Fibroblast of lung (primary cell): ENCODE results near the gene COLGALT1. TPM values are rescaled to one million over a fixed set of nuclear protein-coding genes. Genes with fewer than 3 reads are reported as not detected.

Source experiments
- DNase-seq, 2 donors: peaks; one replicate each; pipeline versions ENCODE4 v3.0.0 to v3.0.0-alpha.2; 2010; ENCODE audit warnings: low read depth in 2 of 2
- H2AFZ ChIP-seq: 2 replicates; pipeline ENCODE4 v1.5.1; 2012; ENCODE audit warnings: low read length, control low read depth, inconsistent platforms
- H3K27ac ChIP-seq: 2 replicates; pipeline ENCODE4 v1.5.1; 2011; ENCODE audit warnings: low read length, control low read depth; ENCODE audit not compliant: insufficient read depth
- H3K27me3 ChIP-seq: 2 replicates; pipeline ENCODE4 v1.5.1; 2011; ENCODE audit warnings: mild to moderate bottlenecking, low read length; ENCODE audit not compliant: control insufficient read depth, insufficient read depth
- H3K36me3 ChIP-seq: 2 replicates; pipeline ENCODE4 v1.5.1; 2011; ENCODE audit warnings: low read length; ENCODE audit not compliant: control insufficient read depth, insufficient read depth
- H3K4me1 ChIP-seq: 2 replicates; pipeline ENCODE4 v1.5.1; 2011; ENCODE audit warnings: low read length; ENCODE audit not compliant: control insufficient read depth, insufficient read depth; ENCODE audit errors: extremely low read depth
- H3K4me2 ChIP-seq: 2 replicates; pipeline ENCODE4 v1.5.1; 2011; ENCODE audit warnings: low read length, control low read depth; ENCODE audit not compliant: insufficient read depth; ENCODE audit errors: extremely low read depth
- H3K4me3 ChIP-seq, 4 experiments: fragments of 200-600 bp in 1 of 4; sonication (generic) in 1 of 4; replicated peaks in 1 of 4; 2 replicates each; pipeline ENCODE4 v1.5.1; 2011 to 2016; ENCODE audit warnings: low read length in 4 of 4, low read depth in 3 of 4, mild to moderate bottlenecking in 3 of 4, control low read depth in 2 of 4, inconsistent platforms in 1 of 4, mixed read lengths in 1 of 4; ENCODE audit not compliant: insufficient read depth in 1 of 4; ENCODE audit errors: control extremely low read depth in 1 of 4
- H3K79me2 ChIP-seq: 2 replicates; pipeline ENCODE4 v1.5.1; 2012; ENCODE audit warnings: mild to moderate bottlenecking, low read length, inconsistent platforms; ENCODE audit not compliant: control insufficient read depth, insufficient read depth
- H3K9ac ChIP-seq: 2 replicates; pipeline ENCODE4 v1.5.1; 2011; ENCODE audit warnings: mild to moderate bottlenecking, low read length, control low read depth; ENCODE audit not compliant: insufficient read depth
- H3K9me3 ChIP-seq: 2 replicates; pipeline ENCODE4 v1.5.1; 2012; ENCODE audit warnings: low read depth, low read length; ENCODE audit not compliant: control insufficient read depth, insufficient read depth
- H4K20me1 ChIP-seq: 2 replicates; pipeline ENCODE4 v1.5.1; 2011; ENCODE audit warnings: low read length; ENCODE audit not compliant: control insufficient read depth, insufficient read depth; ENCODE audit errors: extremely low read depth
- CTCF ChIP-seq, 2 donors: IDR thresholded peaks in 1 of 2; conservative IDR thresholded peaks in 1 of 2; 1 replicate in 1 of 2; 2 replicates in 1 of 2; pipeline ENCODE4 v1.5.1; 2011 to 2012; ENCODE audit warnings: low read length in 2 of 2, control low read depth in 1 of 2, inconsistent platforms in 1 of 2, low read depth in 1 of 2, mild to moderate bottlenecking in 1 of 2
- EZH2 ChIP-seq: IDR thresholded peaks from 2 replicates; pipeline ENCODE4 v1.5.1; 2012; ENCODE audit warnings: low read length, control low read depth, mild to moderate bottlenecking; ENCODE audit errors: missing control alignments
- polyA plus RNA-seq, 2 donors: library from polyadenylated mRNA; depleted of rRNA in 1 of 2; stranded (reverse) in 1 of 2; unstranded in 1 of 2; fragments of >200 nt; gene quantifications; 2 replicates each; pipeline ENCODE4 v1.2.1, GENCODE V29; 2011 to 2012; ENCODE audit warnings: missing spikeins in 1 of 2
- total RNA-seq: library from RNA; depleted of rRNA; stranded (reverse); fragments of >200 nt; gene quantifications from 2 replicates; pipeline ENCODE4 v1.2.1, GENCODE V29; 2014

COLGALT1 gene
- total and polyA plus RNA-seq, 2 donors (not counting 1 experiment from before 2014, with no cell fraction given) = 96.9 to 103 TPM

GRCh38 chr19:17625043-17625442, 69.6 kb downstream of the COLGALT1 start:
- Histone ChIP-seq H3K4me2 (no peak overlapping the region), H3K27me3 (no peaks in the 10 kb centered on the region), H4K20me1 (no peaks in the 10 kb centered on the region), H3K27ac (no peak overlapping the region), H2AFZ (no peak overlapping the region), H3K79me2 (no peaks in the 10 kb centered on the region), H3K4me3 (no peak overlapping the region), H3K36me3 (no peaks in the 10 kb centered on the region), H3K9ac (no peak overlapping the region), H3K9me3 (no peaks in the 10 kb centered on the region), H3K4me1 (no peaks in the 10 kb centered on the region)
- TF ChIP-seq CTCF (conservative IDR thresholded peaks at IDR 0.05 in 1 of 2, IDR thresholded peaks at IDR 0.05 in 1 of 2; ENCODE audit: low read depth in 1 of 2, low read length in 2 of 2) (no peak), EZH2 (no peak)
- DNase-seq = no peak

- Histone ChIP-seq H3K4me2 (no peak overlapping the region), H3K4me1 (no peaks in the 10 kb centered on the region), H2AFZ (no peak overlapping the region), H3K27me3 (no peaks in the 10 kb centered on the region), H3K4me3 (no peak overlapping the region), H3K27ac (no peak overlapping the region), H4K20me1 (no peaks in the 10 kb centered on the region), H3K9ac (no peak overlapping the region), H3K36me3 (no peaks in the 10 kb centered on the region), H3K79me2 (no peaks in the 10 kb centered on the region), H3K9me3 (no peaks in the 10 kb centered on the region)
- no peak for TF ChIP-seq CTCF (conservative IDR thresholded peaks at IDR 0.05 in 1 of 2, IDR thresholded peaks at IDR 0.05 in 1 of 2; ENCODE audit: low read depth in 1 of 2, low read length in 2 of 2)
- no peak for TF ChIP-seq EZH2
- DNase-seq = no peak
Observed at GRCh38 chr19:17625980-17626379, 70.5 kb downstream of the COLGALT1 start.

GRCh38 chr19:17626456-17627015, 71.1 kb downstream of the COLGALT1 start:
- Histone ChIP-seq H3K9me3 (no peaks in the 10 kb centered on the region), H3K36me3 (no peaks in the 10 kb centered on the region)
- DNase-seq = no peak

More at GRCh38 chr19:17626456-17627015, 71.1 kb downstream of the COLGALT1 start:
- Histone ChIP-seq H3K27me3 (no peaks in the 10 kb centered on the region), H2AFZ (no peak overlapping the region), H3K9ac (no peak overlapping the region), H3K4me1 (no peaks in the 10 kb centered on the region), H3K4me2 (no peak overlapping the region), H4K20me1 (no peaks in the 10 kb centered on the region), H3K27ac (no peak overlapping the region), H3K4me3 (no peak overlapping the region), H3K79me2 (no peaks in the 10 kb centered on the region)
- no peak for TF ChIP-seq EZH2
- no peak for TF ChIP-seq CTCF (conservative IDR thresholded peaks at IDR 0.05 in 1 of 2, IDR thresholded peaks at IDR 0.05 in 1 of 2; ENCODE audit: low read depth in 1 of 2, low read length in 2 of 2)
